Naive thymus-derived CD4-positive, alpha-beta T cell (primary cell): Measurements from ENCODE around the gene FBLN5. TPM values are rescaled to one million over a fixed set of nuclear protein-coding genes. Genes with fewer than 3 reads are reported as not detected.

Experiments
- ATAC-seq: fragments of 150-1000 bp; cut with Tn5 transposase; 2 replicates; pipeline ENCODE4 v1.10.0; 2021; ENCODE audit warnings: mild to moderate bottlenecking, moderate library complexity
- CTCF ChIA-PET: fragments of 350-600 bp; sonication (Branson Sonifier 250); formaldehyde crosslinking; loops from one replicate; lab custom pipeline; 2021; ENCODE audit warnings: antibody characterized with exemption; lab: Charles Lee
- POLR2A ChIA-PET: fragments of 350-600 bp; sonication (Branson Sonifier 250); formaldehyde crosslinking; loops from one replicate; lab custom pipeline; 2021; ENCODE audit warnings: antibody characterized with exemption, inconsistent platforms; lab: Charles Lee
- DNase-seq, 9 donors: peaks; one replicate each; pipeline versions ENCODE4 v3.0.0 to v3.0.0-alpha.2; 2020 to 2022; ENCODE audit warnings: mixed read lengths in 1 of 9
- H3K27ac ChIP-seq: one replicate; pipeline ENCODE4 v1.7.0; 2013; ENCODE audit warnings: mild to moderate bottlenecking, low read depth, low read length, moderate library complexity
- H3K27me3 ChIP-seq, 2 donors: one replicate each; pipeline ENCODE4 v1.7.0; 2013; ENCODE audit warnings: low read length in 2 of 2, mild to moderate bottlenecking in 2 of 2, moderate library complexity in 2 of 2; ENCODE audit not compliant: control insufficient read depth in 2 of 2, insufficient read depth in 2 of 2
- H3K36me3 ChIP-seq, 3 experiments: 1 replicate in 2 of 3; 2 replicates in 1 of 3; pipeline ENCODE4 v1.7.0; 2013; ENCODE audit warnings: low read length in 3 of 3, mild to moderate bottlenecking in 3 of 3, moderate library complexity in 1 of 3; ENCODE audit not compliant: insufficient read depth in 3 of 3, control insufficient read depth in 2 of 3
- H3K4me1 ChIP-seq, 2 donors: one replicate each; pipeline ENCODE4 v1.7.0; 2013; ENCODE audit warnings: low read length in 2 of 2, mild to moderate bottlenecking in 2 of 2, moderate library complexity in 1 of 2; ENCODE audit not compliant: control insufficient read depth in 2 of 2, insufficient read depth in 2 of 2
- H3K4me3 ChIP-seq: 2 replicates; pipeline ENCODE4 v1.7.0; 2013; ENCODE audit warnings: mild to moderate bottlenecking, low read length
- H3K9me3 ChIP-seq, 3 experiments: 1 replicate in 2 of 3; 2 replicates in 1 of 3; pipeline ENCODE4 v1.7.0; 2013; ENCODE audit warnings: low read length in 3 of 3; ENCODE audit not compliant: control insufficient read depth in 2 of 3
- H3K27ac Mint-ChIP-seq, 9 donors: one replicate each; pipeline ENCODE4 v1.8.0; 2020 to 2022; ENCODE audit warnings: mixed read lengths in 9 of 9, mild to moderate bottlenecking in 8 of 9, moderate library complexity in 5 of 9, inconsistent platforms in 2 of 9
- H3K27me3 Mint-ChIP-seq, 5 donors: one replicate each; pipeline ENCODE4 v1.8.0; 2021 to 2022; ENCODE audit warnings: mixed read lengths in 5 of 5, mild to moderate bottlenecking in 1 of 5
- H3K36me3 Mint-ChIP-seq, 5 donors: one replicate each; pipeline ENCODE4 v1.8.0; 2020 to 2022; ENCODE audit warnings: mixed read lengths in 5 of 5, mild to moderate bottlenecking in 3 of 5, inconsistent platforms in 1 of 5
- H3K4me1 Mint-ChIP-seq, 7 donors: one replicate each; pipeline ENCODE4 v1.8.0; 2020 to 2022; ENCODE audit warnings: mixed read lengths in 7 of 7, mild to moderate bottlenecking in 3 of 7, inconsistent platforms in 1 of 7
- H3K4me3 Mint-ChIP-seq, 10 donors: one replicate each; pipeline ENCODE4 v1.8.0; 2020 to 2022; ENCODE audit warnings: mild to moderate bottlenecking in 10 of 10, mixed read lengths in 10 of 10, moderate library complexity in 6 of 10, inconsistent platforms in 2 of 10
- H3K9me3 Mint-ChIP-seq, 11 donors: one replicate each; pipeline ENCODE4 v1.8.0; 2020 to 2022; ENCODE audit warnings: mixed read lengths in 11 of 11, mild to moderate bottlenecking in 4 of 11, inconsistent platforms in 1 of 11, moderate library complexity in 1 of 11
- intact Hi-C, 2 donors: fragments of 100-400 bp; cut with micrococcal nuclease; formaldehyde crosslinking; loops; one replicate each; pipeline ENCODE4 v1.15.1; 2023
- polyA plus RNA-seq, 2 donors: library from polyadenylated mRNA; unstranded; fragments of 300-500 nt; fragmentation: Illumina TruSeq; gene quantifications; one replicate each; pipeline ENCODE4 v1.2.3, GENCODE V29; 2021
- total RNA-seq, 6 experiments: library from RNA in 5 of 6; stranded (reverse) in 5 of 6; gene quantifications; 1 replicate in 5 of 6; 2 replicates in 1 of 6; pipeline ENCODE4 v1.2.3 and lab custom pipeline; 2021 to 2026

The FBLN5 gene
- total and polyA plus RNA-seq, 7 experiments from 2014 or later = 2.9 to 53.3 (median 10.7) TPM

DNA sequence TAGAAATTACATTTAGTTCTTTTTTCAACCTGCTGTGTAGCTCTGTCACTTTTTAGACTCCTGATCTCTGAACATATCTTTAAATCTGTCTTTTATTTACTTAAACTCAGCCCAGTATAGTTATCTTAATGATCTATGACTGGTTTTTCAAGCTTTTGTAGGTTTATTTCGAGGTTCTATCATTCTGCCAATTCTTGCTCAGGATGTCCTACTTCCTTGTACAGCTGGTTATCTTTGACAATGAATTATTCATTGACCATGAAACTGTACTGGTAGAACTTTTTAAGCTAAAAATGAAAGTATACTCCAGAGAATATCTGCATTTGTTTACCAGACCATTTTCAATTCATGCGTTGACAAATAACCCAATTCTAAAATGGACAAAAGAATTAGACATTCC, 118.0 kb downstream of the FBLN5 start:
- Histone ChIP-seq H3K27ac (no peak overlapping the region), H3K27me3 (no peaks in the 10 kb centered on the region), H3K36me3 (no peaks in the 10 kb centered on the region), H3K4me1 (peaks cover 22 to 25% of the 10 kb centered on the region in 2 donors), H3K9me3 (no peaks in the 10 kb centered on the region), H3K4me3 (no peak overlapping the region)
- Mint-ChIP-seq H3K27me3 (no peaks in the 10 kb centered on the region), H3K4me1 (peaks cover 37 to 92% (median 79%) of the 10 kb centered on the region in 7 donors), H3K36me3 (peaks cover 7 to 56% (median 53%) of the 10 kb centered on the region in 5 donors), H3K9me3 (peaks cover 0 to 12% (median 2%) of the 10 kb centered on the region in 11 donors), H3K27ac (peak overlapping the region in 8 of 9 donors; percentile 4 to 82 (median 26)), H3K4me3 (peak overlapping the region in 4 of 10 donors; percentile 8 to 60 (median 36))
- ChIA-PET POLR2A (interaction anchor here (1.2 to 3.3 kb wide), 8 partner anchors 25 to 70 kb away, joined by 3 to 16 read pairs (median 6); partner anchors contain the start of gene TC2N), CTCF (interaction anchor here (0.7 kb wide), 2 partner anchors 59 to 82 kb away, joined by 3 to 4 read pairs; no protein-coding TSS in a partner anchor)
- DNase-seq (no peak), ATAC-seq (no peak)
- intact Hi-C loops = no loop called here

- CTCF ChIA-PET = no interaction called here
- no peaks in the 10 kb centered on the region for H3K27me3 ChIP-seq
- intact Hi-C loops = loop anchor here in 1 of 2 donors (1.0 kb wide), 1 partner anchor 9 kb away; no protein-coding TSS in a partner anchor
- H3K27me3 Mint-ChIP-seq = no peaks in the 10 kb centered on the region
- peaks cover 0 to 12% (median 2%) of the 10 kb centered on the region in 11 donors for H3K9me3 Mint-ChIP-seq
- peak overlapping the region in 5 of 9 donors; percentile 5 to 75 (median 52) for H3K27ac Mint-ChIP-seq
- peaks cover 32 to 90% (median 74%) of the 10 kb centered on the region in 7 donors for H3K4me1 Mint-ChIP-seq
- no peak overlapping the region for H3K27ac ChIP-seq
- ATAC-seq (no peak), DNase-seq (no peak)
- POLR2A ChIA-PET = interaction anchor here (0.6 to 2.4 kb wide), 4 partner anchors 9 to 72 kb away, joined by 3 to 10 read pairs (median 3); no protein-coding TSS in a partner anchor
- H3K4me3 ChIP-seq = no peak overlapping the region
- H3K36me3 ChIP-seq = no peaks in the 10 kb centered on the region
- H3K4me1 ChIP-seq = peaks cover 20 to 27% of the 10 kb centered on the region in 2 donors
- H3K4me3 Mint-ChIP-seq = peak overlapping the region in 3 of 10 donors; percentile 1 to 21 (median 18)
- peaks cover 11 to 68% (median 54%) of the 10 kb centered on the region in 5 donors for H3K36me3 Mint-ChIP-seq
- no peaks in the 10 kb centered on the region for H3K9me3 ChIP-seq
These were observed 119.7 kb downstream of the FBLN5 start for GRCh38 chr14:91827746-91828145.

Other genes with a start within 250 kb of the FBLN5 start
- gene CATSPERB, start 215.6 kb downstream of the FBLN5 start, total RNA-seq = 1 to 10 TPM; 1.5 to 8.4 (median 6.6) TPM
- under 1 TPM; 0.18 to 0.64 TPM for gene CATSPERB, start 215.6 kb downstream of the FBLN5 start, polyA plus RNA-seq
- 100 to 1,000 TPM; 158 to 301 (median 246) TPM for gene TC2N, start 80.2 kb downstream of the FBLN5 start, total RNA-seq
- 100 to 1,000 TPM; 167 to 193 TPM for gene TC2N, start 80.2 kb downstream of the FBLN5 start, polyA plus RNA-seq
- 10 to 100 TPM; 34.1 to 72.4 (median 58.4) TPM for gene TRIP11, start 92.4 kb upstream of the FBLN5 start, total RNA-seq
- gene TRIP11, start 92.4 kb upstream of the FBLN5 start, polyA plus RNA-seq = 10 to 100 TPM; 46.1 to 74.8 TPM
- 10 to 100 TPM; 27.8 to 54.9 (median 36.9) TPM for gene ATXN3, start 158.9 kb upstream of the FBLN5 start, total RNA-seq
- 10 to 100 TPM; 15.5 to 15.8 TPM for gene ATXN3, start 158.9 kb upstream of the FBLN5 start, polyA plus RNA-seq
- 100 to 1,000 TPM in 2 of 5 experiments, 10 to 100 TPM in 3; 55.1 to 107 (median 89.7) TPM for gene NDUFB1, start 174.0 kb upstream of the FBLN5 start, total RNA-seq
- gene NDUFB1, start 174.0 kb upstream of the FBLN5 start, polyA plus RNA-seq = 100 to 1,000 TPM; 245 to 418 TPM
- gene CPSF2, start 174.3 kb upstream of the FBLN5 start, total RNA-seq = 10 to 100 TPM; 30.2 to 77.4 (median 60.4) TPM
- 10 to 100 TPM; 25.2 to 25.5 TPM for gene CPSF2, start 174.3 kb upstream of the FBLN5 start, polyA plus RNA-seq